ENCODE data around the gene CLPX. TPM values are rescaled to one million over a fixed set of nuclear protein-coding genes. Genes with fewer than 3 reads are reported as not detected.
A peak's percentile ranks its signal among the peaks of the same experiment; 100 is the strongest.

Gene CLPX
- total RNA-seq, 1 donor from 2014 or later = 52.1 TPM

GRCh38 chr15:65115086-65115485, 70.1 kb downstream of the CLPX start, which contains the start of gene UBAP1L:
Gene UBAP1L, minus strand, starts transcription at chr15:65115200. Its CDS starts 8,985 bp downstream, at chr15:65106215.
- Mint-ChIP-seq H3K27me3 (no peaks in the 10 kb centered on the region), H3K9me3 (ENCODE audit: low read depth) (no peaks in the 10 kb centered on the region), H3K27ac (peak within 1 kb of the TSS; percentile 5), H3K4me3 (ENCODE audit: low read depth) (no peak within 1 kb of the TSS), H3K4me1 (ENCODE audit: low read depth) (no peaks in the 10 kb centered on the region), H3K36me3 (ENCODE audit: insufficient read depth) (peaks cover 26% of the 10 kb centered on the region)
- DNase-seq (ENCODE audit: low spot score, unreplicated experiment) = no peak
- TF ChIP-seq CTCF (IDR thresholded peaks at IDR 0.05; ENCODE audit: unreplicated experiment) = no peak

- Mint-ChIP-seq H3K9me3 (ENCODE audit: low read depth) (no peaks in the 10 kb centered on the region), H3K4me3 (ENCODE audit: low read depth) (no peak overlapping the region), H3K27ac (no peak overlapping the region), H3K36me3 (ENCODE audit: insufficient read depth) (peaks cover 14% of the 10 kb centered on the region), H3K4me1 (ENCODE audit: low read depth) (no peaks in the 10 kb centered on the region), H3K27me3 (no peaks in the 10 kb centered on the region)
- no peak for TF ChIP-seq CTCF (IDR thresholded peaks at IDR 0.05; ENCODE audit: unreplicated experiment)
- DNase-seq (ENCODE audit: low spot score, unreplicated experiment) = no peak
These were observed 74.4 kb downstream of the CLPX start for GRCh38 chr15:65110676-65111292.

- Mint-ChIP-seq H3K4me3 (ENCODE audit: low read depth) (no peak overlapping the region), H3K27ac (peak overlapping the region; percentile 37), H3K36me3 (ENCODE audit: insufficient read depth) (peaks cover 6% of the 10 kb centered on the region), H3K9me3 (ENCODE audit: low read depth) (no peaks in the 10 kb centered on the region), H3K27me3 (peaks cover 8% of the 10 kb centered on the region), H3K4me1 (ENCODE audit: low read depth) (peaks cover 2% of the 10 kb centered on the region)
- no peak for DNase-seq (ENCODE audit: low spot score, unreplicated experiment)
- TF ChIP-seq CTCF (IDR thresholded peaks at IDR 0.05; ENCODE audit: unreplicated experiment) = no peak
These were observed 79.0 kb downstream of the CLPX start for GRCh38 chr15:65106011-65106590.

GRCh38 chr15:65105038-65105437, 80.1 kb downstream of the CLPX start:
- DNase-seq (ENCODE audit: low spot score, unreplicated experiment) = no peak
- H3K27ac Mint-ChIP-seq = no peak overlapping the region
- no peak overlapping the region for H3K4me3 Mint-ChIP-seq (ENCODE audit: low read depth)
- peaks cover 8% of the 10 kb centered on the region for H3K36me3 Mint-ChIP-seq (ENCODE audit: insufficient read depth)
- TF ChIP-seq CTCF (IDR thresholded peaks at IDR 0.05; ENCODE audit: unreplicated experiment) = no peak
- H3K27me3 Mint-ChIP-seq = peaks cover 8% of the 10 kb centered on the region
- H3K4me1 Mint-ChIP-seq (ENCODE audit: low read depth) = peaks cover 2% of the 10 kb centered on the region
- H3K9me3 Mint-ChIP-seq (ENCODE audit: low read depth) = no peaks in the 10 kb centered on the region

- Mint-ChIP-seq H3K36me3 (ENCODE audit: insufficient read depth) (peaks cover 13% of the 10 kb centered on the region), H3K27me3 (peaks cover 8% of the 10 kb centered on the region), H3K4me3 (ENCODE audit: low read depth) (no peak overlapping the region), H3K4me1 (ENCODE audit: low read depth) (peaks cover 2% of the 10 kb centered on the region), H3K9me3 (ENCODE audit: low read depth) (no peaks in the 10 kb centered on the region), H3K27ac (no peak overlapping the region)
- no peak for DNase-seq (ENCODE audit: low spot score, unreplicated experiment)
- TF ChIP-seq CTCF (IDR thresholded peaks at IDR 0.05; ENCODE audit: unreplicated experiment) = no peak
These were observed 82.2 kb downstream of the CLPX start for GRCh38 chr15:65102912-65103311.

Data from progenitor cell of endocrine pancreas (in vitro differentiated cells).